Upper lobe of right lung (tissue), 1 donor: Measurements from ENCODE around the gene EML6. TPM values are rescaled to one million over a fixed set of nuclear protein-coding genes. Genes with fewer than 3 reads are reported as not detected.

ENCODE experiments used
- ATAC-seq: fragments of 200-7000 bp; cut with Tn5 transposase; one replicate; pipeline ENCODE4 v1.9.1; 2020; ENCODE audit warnings: mild to moderate bottlenecking, moderate library complexity
- DNase-seq: peaks from one replicate; pipeline ENCODE4 v3.0.0-alpha.2; 2020
- H3K27ac ChIP-seq: fragments of 200-600 bp; one replicate; pipeline ENCODE4 v1.8.0; 2022
- H3K27me3 ChIP-seq: fragments of 200-600 bp; one replicate; pipeline ENCODE4 v1.8.0; 2022; ENCODE audit warnings: mild to moderate bottlenecking
- H3K36me3 ChIP-seq: fragments of 200-600 bp; one replicate; pipeline ENCODE4 v1.8.0; 2022
- H3K4me1 ChIP-seq: fragments of 200-600 bp; one replicate; pipeline ENCODE4 v1.8.0; 2022
- H3K4me3 ChIP-seq: fragments of 200-600 bp; one replicate; pipeline ENCODE4 v1.8.0; 2022; ENCODE audit warnings: mild to moderate bottlenecking
- H3K9me3 ChIP-seq: fragments of 200-600 bp; one replicate; pipeline ENCODE4 v1.8.0; 2022
- intact Hi-C: fragments of 100-400 bp; cut with DNase I; formaldehyde crosslinking; loops from one replicate; pipeline ENCODE4 v1.11.0; 2022
- total RNA-seq: library from RNA; stranded (reverse); fragmentation: NEBNext Ultra II Directional; extraction: Animal tissue kit (Norgen Biotek cat#: 25700); gene quantifications from one replicate; pipeline ENCODE4 v1.2.1, GENCODE V29; 2021
- TF ChIP-seq, protein P1 (sequence below): fragments of 200-600 bp; IDR thresholded peaks from one replicate; pipeline ENCODE4 v1.8.0; 2022; ENCODE audit warnings: antibody characterized with exemption
- donor health status: DM: no; HTN: yes; CAD: no; lungs with severe emphysema.

The EML6 gene
- total RNA-seq, 1 donor from 2014 or later: 1.4 TPM

DNA sequence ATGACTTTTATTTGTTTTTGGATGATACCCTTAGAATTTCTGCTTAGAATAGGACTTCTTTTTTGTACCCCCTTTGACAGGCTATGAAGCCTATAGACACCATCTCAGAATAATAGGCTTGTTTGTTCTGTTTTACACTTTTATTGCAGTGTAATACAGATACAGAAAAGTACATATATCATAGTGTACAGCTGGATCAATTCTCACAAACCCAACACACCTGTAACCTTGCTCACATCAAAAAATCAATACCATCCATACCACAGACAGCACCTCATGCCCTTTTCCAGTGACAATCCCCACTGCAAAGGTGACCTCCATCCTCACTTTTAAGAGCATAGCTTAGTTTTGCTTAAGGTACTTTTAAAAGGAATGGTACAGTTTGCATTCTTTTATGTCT lies 14.8 kb downstream of the EML6 start:
- no peaks in the 10 kb centered on the region for H3K9me3 ChIP-seq
- H3K4me1 ChIP-seq: no peaks in the 10 kb centered on the region
- no peaks in the 10 kb centered on the region for H3K36me3 ChIP-seq
- H3K27me3 ChIP-seq: no peaks in the 10 kb centered on the region
- H3K27ac ChIP-seq: no peak overlapping the region
- no peak for ATAC-seq
- H3K4me3 ChIP-seq: no peak overlapping the region
- intact Hi-C loops: no loop called here
- DNase-seq: no peak
- TF ChIP-seq, protein P1, sequence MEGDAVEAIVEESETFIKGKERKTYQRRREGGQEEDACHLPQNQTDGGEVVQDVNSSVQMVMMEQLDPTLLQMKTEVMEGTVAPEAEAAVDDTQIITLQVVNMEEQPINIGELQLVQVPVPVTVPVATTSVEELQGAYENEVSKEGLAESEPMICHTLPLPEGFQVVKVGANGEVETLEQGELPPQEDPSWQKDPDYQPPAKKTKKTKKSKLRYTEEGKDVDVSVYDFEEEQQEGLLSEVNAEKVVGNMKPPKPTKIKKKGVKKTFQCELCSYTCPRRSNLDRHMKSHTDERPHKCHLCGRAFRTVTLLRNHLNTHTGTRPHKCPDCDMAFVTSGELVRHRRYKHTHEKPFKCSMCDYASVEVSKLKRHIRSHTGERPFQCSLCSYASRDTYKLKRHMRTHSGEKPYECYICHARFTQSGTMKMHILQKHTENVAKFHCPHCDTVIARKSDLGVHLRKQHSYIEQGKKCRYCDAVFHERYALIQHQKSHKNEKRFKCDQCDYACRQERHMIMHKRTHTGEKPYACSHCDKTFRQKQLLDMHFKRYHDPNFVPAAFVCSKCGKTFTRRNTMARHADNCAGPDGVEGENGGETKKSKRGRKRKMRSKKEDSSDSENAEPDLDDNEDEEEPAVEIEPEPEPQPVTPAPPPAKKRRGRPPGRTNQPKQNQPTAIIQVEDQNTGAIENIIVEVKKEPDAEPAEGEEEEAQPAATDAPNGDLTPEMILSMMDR: no peak

DNA sequence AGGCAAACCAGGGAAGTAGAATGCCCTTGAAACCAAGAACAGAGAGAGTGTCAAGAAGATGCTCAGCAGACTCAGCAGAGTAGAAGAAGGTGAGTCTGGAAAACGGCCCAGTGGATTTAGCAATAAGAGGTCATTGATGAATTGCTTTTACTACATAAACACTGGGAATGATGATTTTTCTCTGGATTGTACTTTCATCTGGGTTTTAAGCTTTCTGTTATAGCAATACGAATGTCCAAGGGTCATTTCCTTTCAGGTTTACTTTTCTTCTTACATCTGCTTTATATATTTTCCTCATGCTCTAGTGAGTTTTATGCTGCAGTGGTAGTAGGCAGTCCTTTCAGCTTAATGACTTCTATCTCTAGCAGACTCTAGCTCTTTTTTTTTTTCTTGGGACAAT lies 16.9 kb downstream of the EML6 start:
- H3K36me3 ChIP-seq: no peaks in the 10 kb centered on the region
- DNase-seq (no peak), ATAC-seq (no peak)
- no peaks in the 10 kb centered on the region for H3K9me3 ChIP-seq
- H3K27me3 ChIP-seq: no peaks in the 10 kb centered on the region
- TF ChIP-seq, protein P1: no peak
- H3K27ac ChIP-seq: no peak overlapping the region
- H3K4me3 ChIP-seq: no peak overlapping the region
- no peaks in the 10 kb centered on the region for H3K4me1 ChIP-seq
- intact Hi-C loops: no loop called here

DNA sequence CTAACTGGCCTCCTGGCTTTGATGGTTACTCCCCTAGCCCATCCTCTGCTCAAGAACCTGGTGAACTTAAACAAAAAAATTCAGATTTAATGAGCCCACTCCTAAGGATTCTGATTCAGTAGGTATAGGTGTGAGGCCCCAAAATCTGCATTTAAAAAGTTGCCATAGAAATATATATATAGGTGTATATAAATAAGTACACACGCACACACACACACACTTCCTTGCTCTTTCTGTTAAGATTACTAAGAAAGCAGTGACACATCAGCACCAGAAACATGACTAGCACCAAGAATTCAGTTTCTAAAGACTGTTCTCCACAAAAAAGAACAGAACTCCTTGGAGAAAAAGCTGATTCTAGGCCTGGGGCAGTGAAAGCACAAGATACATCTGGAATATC lies 17.8 kb downstream of the EML6 start:
- TF ChIP-seq, protein P1: no peak
- Histone ChIP-seq H3K4me1 (no peaks in the 10 kb centered on the region), H3K27me3 (no peaks in the 10 kb centered on the region), H3K9me3 (no peaks in the 10 kb centered on the region), H3K4me3 (no peak overlapping the region), H3K27ac (no peak overlapping the region), H3K36me3 (no peaks in the 10 kb centered on the region)
- ATAC-seq (no peak), DNase-seq (no peak)
- intact Hi-C loops: no loop called here

DNA sequence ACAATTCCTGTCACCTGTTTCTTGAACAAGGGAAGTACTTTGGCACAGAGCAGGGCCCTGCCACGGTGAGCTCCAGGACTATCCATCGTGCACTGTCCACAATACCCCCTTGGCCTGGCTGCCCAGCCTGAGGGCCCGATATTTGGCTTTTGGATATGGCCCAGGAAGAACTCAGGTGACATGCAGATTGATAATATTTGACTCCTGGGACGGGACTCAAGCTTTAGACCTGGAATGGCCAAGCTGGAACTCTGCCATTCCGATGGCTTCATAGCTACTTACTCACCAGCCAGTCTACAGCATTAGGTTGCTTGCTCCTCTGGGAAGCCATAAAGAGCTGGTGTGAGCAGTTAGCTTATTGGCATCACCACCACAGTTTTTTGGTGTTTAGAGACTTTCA lies 26.6 kb downstream of the EML6 start:
- H3K27ac ChIP-seq: no peak overlapping the region
- H3K36me3 ChIP-seq: no peaks in the 10 kb centered on the region
- DNase-seq (no peak), ATAC-seq (no peak)
- no peak overlapping the region for H3K4me3 ChIP-seq
- TF ChIP-seq, protein P1: no peak
- intact Hi-C loops: no loop called here
- no peaks in the 10 kb centered on the region for H3K9me3 ChIP-seq
- H3K4me1 ChIP-seq: no peaks in the 10 kb centered on the region
- no peaks in the 10 kb centered on the region for H3K27me3 ChIP-seq

DNA sequence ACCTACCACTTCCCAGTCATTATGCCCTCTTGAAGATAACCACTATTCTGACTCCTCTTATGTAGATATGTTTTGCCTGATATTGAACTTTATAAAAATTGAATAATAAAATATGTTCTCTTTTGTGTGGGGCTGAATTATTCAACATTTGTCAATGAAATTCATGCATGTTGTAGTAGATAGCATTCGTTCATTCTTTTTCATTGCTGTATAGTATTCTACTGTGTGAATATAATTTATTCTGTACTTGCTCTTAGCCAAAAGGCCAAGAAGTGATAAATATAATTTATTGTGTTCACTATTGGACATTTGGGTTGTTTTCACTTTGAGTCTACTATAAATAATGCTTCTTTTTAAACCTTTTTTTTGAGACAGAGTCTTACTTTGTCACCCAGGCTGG lies 29.0 kb downstream of the EML6 start:
- DNase-seq: no peak
- intact Hi-C loops: no loop called here
- ATAC-seq: no peak

More for the DNA sequence above, 29.0 kb downstream of the EML6 start:
- TF ChIP-seq, protein P1: no peak
- H3K9me3 ChIP-seq: no peaks in the 10 kb centered on the region
- H3K36me3 ChIP-seq: no peaks in the 10 kb centered on the region
- no peak overlapping the region for H3K27ac ChIP-seq
- no peaks in the 10 kb centered on the region for H3K4me1 ChIP-seq
- H3K4me3 ChIP-seq: no peak overlapping the region
- H3K27me3 ChIP-seq: no peaks in the 10 kb centered on the region
